OCI-LY3 (cell line): ENCODE results near the gene PRRC2A.
"Not testable (repeated sequence)": the region's sequence is repeated elsewhere in the genome, so short reads cannot be mapped to it uniquely, and the experiment has no call there.

Experiments
- H2AFZ ChIP-seq: fragments of 200-600, 300-600 bp; shearing (Covaris generic); 2 replicates; pipeline ENCODE4 v1.6.0; 2014; ENCODE audit warnings: antibody characterized with exemption, low read depth, low read length
- H3K27ac ChIP-seq: fragments of 200-600, 300-600 bp; sonication (generic); 2 replicates; pipeline ENCODE4 v1.5.1; 2014; ENCODE audit warnings: mild to moderate bottlenecking, low read length, moderate library complexity, mixed read lengths
- H3K27me3 ChIP-seq: fragments of 200-600, 300-600 bp; sonication (generic); 2 replicates; pipeline ENCODE4 v1.6.1; 2014; ENCODE audit warnings: low read depth, low read length, mixed read lengths
- H3K36me3 ChIP-seq: fragments of 200-600, 300-600 bp; sonication (generic); replicated peaks from 2 replicates; pipeline ENCODE3; 2014; ENCODE audit warnings: low read depth, low read length, mixed read lengths
- H3K4me1 ChIP-seq: fragments of 300-600, 200-600 bp; sonication (generic); 2 replicates; pipeline ENCODE4 v1.6.1; 2014; ENCODE audit warnings: low read length, mixed read lengths
- H3K4me2 ChIP-seq: fragments of 200-600, 300-600 bp; sonication (generic); 2 replicates; pipeline ENCODE4 v1.6.1; 2014; ENCODE audit warnings: low read length, mixed read lengths
- H3K4me3 ChIP-seq: fragments of 300-600, 200-600 bp; sonication (generic); 2 replicates; pipeline ENCODE4 v1.5.1; 2014; ENCODE audit warnings: antibody characterized with exemption, mild to moderate bottlenecking, low read length, moderate library complexity
- H3K79me2 ChIP-seq: fragments of 300-600, 200-600 bp; shearing (Covaris generic); 2 replicates; pipeline ENCODE4 v1.6.1; 2014; ENCODE audit warnings: mild to moderate bottlenecking, low read length, mixed read lengths
- H3K9ac ChIP-seq: fragments of 300-600, 200-600 bp; shearing (Covaris generic); 2 replicates; pipeline ENCODE4 v1.6.0; 2014; ENCODE audit warnings: mild to moderate bottlenecking, low read length, moderate library complexity
- H3K9me3 ChIP-seq: fragments of 200-600, 300-600 bp; shearing (Covaris generic); 2 replicates; pipeline ENCODE4 v1.6.1; 2014; ENCODE audit warnings: low read length, mixed read lengths; ENCODE audit not compliant: insufficient read depth
- H4K20me1 ChIP-seq: fragments of 200-600, 300-600 bp; sonication (generic); 2 replicates; pipeline ENCODE4 v1.6.1; 2016; ENCODE audit warnings: low read length, mixed read lengths; ENCODE audit not compliant: insufficient read depth
- EZH2phosphoT487 ChIP-seq: fragments of 200-600 bp; shearing (Covaris generic); IDR thresholded peaks from 2 replicates; pipeline ENCODE4 v1.6.1; 2018; ENCODE audit warnings: antibody characterized with exemption, mixed run types, low read depth
- TF ChIP-seq, protein P1 (sequence below): fragments of 200-600, 300-600 bp; sonication (generic); IDR thresholded peaks from 2 replicates; pipeline ENCODE4 v1.5.1; 2014; ENCODE audit warnings: antibody characterized with exemption, low read length, low read depth

PRRC2A gene

GRCh38 chr6:31586599-31587281 is 33.8 kb upstream of the PRRC2A start:
- Histone ChIP-seq H3K27me3 (no peaks in the 10 kb centered on the region), H3K79me2 (peaks cover 19% of the 10 kb centered on the region), H3K27ac (peak overlapping the region; percentile 82), H4K20me1 (no peaks in the 10 kb centered on the region), H3K4me1 (peaks cover 49% of the 10 kb centered on the region), H2AFZ (no peak overlapping the region), H3K4me2 (peak overlapping the region; percentile 61), H3K4me3 (no peak overlapping the region), H3K36me3 (peaks cover 4% of the 10 kb centered on the region), H3K9me3 (no peaks in the 10 kb centered on the region), H3K9ac (peak overlapping the region; percentile 52; the same call in 1 of the 2 replicates)
- TF ChIP-seq EZH2phosphoT487, result no peak
- TF ChIP-seq, protein P1, sequence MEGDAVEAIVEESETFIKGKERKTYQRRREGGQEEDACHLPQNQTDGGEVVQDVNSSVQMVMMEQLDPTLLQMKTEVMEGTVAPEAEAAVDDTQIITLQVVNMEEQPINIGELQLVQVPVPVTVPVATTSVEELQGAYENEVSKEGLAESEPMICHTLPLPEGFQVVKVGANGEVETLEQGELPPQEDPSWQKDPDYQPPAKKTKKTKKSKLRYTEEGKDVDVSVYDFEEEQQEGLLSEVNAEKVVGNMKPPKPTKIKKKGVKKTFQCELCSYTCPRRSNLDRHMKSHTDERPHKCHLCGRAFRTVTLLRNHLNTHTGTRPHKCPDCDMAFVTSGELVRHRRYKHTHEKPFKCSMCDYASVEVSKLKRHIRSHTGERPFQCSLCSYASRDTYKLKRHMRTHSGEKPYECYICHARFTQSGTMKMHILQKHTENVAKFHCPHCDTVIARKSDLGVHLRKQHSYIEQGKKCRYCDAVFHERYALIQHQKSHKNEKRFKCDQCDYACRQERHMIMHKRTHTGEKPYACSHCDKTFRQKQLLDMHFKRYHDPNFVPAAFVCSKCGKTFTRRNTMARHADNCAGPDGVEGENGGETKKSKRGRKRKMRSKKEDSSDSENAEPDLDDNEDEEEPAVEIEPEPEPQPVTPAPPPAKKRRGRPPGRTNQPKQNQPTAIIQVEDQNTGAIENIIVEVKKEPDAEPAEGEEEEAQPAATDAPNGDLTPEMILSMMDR, result no peak

DNA sequence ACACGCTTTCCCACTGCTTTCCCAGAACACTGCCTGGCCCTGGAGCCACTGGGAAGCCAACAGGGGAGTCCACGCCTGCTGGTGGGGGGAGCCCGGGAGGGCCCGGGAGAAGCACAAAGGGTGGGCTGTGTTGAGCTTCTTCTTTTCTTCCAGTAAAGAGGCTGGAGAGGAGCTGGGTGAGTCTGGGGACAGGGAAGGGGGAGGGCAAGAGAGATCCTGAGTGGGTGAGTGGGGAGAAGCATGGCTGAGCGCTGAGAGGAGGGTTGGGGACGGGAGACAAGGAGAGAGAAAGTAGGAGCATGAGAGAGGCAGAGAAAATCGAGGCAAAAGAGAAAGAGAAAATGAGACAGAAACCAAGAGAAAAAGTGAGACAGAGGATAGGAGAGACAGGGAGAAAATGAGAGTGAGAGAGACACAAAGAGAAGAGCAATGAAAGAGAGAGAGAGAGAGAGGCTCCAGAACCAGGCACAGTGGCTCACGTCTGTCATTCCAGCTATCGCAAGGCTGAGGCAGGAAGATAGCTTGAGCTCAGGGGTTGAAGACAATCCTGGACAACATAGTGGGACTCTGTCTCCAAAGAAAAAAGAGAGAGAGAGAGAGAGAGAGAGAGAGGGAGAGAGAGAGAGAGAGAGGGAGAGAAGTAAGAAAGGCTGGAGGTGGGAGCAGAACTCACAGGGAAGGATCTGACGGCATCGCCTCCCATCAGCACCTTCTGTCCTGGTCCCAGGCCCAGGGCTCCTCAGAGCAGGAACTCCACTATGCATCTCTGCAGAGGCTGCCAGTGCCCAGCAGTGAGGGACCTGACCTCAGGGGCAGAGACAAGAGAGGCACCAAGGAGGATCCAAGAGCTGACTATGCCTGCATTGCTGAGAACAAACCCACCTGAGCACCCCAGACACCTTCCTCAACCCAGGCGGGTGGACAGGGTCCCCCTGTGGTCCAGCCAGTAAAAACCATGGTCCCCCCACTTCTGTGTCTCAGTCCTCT is 32.4 kb upstream of the PRRC2A start:
- no peak overlapping the region for H3K27ac ChIP-seq
- peaks cover 6% of the 10 kb centered on the region for H3K79me2 ChIP-seq

GRCh38 chr6:31588871-31589650 is 31.5 kb upstream of the PRRC2A start:
- Histone ChIP-seq H2AFZ (no peak overlapping the region), H3K4me1 (peaks cover 37% of the 10 kb centered on the region), H3K27me3 (no peaks in the 10 kb centered on the region), H3K4me3 (no peak overlapping the region), H3K9ac (no peak overlapping the region), H3K27ac (no peak overlapping the region), H4K20me1 (no peaks in the 10 kb centered on the region), H3K36me3 (no peaks in the 10 kb centered on the region), H3K9me3 (no peaks in the 10 kb centered on the region), H3K79me2 (peaks cover under 1% of the 10 kb centered on the region; the same call in 1 of the 2 replicates), H3K4me2 (no peak overlapping the region)
- TF ChIP-seq, protein P1, result no peak
- no peak for TF ChIP-seq EZH2phosphoT487

More for the DNA sequence above, 32.4 kb upstream of the PRRC2A start:
- Histone ChIP-seq H3K9me3 (no peaks in the 10 kb centered on the region), H3K9ac (no peak overlapping the region; the same call in 1 of the 2 replicates), H3K4me3 (no peak overlapping the region), H3K27me3 (no peaks in the 10 kb centered on the region), H4K20me1 (no peaks in the 10 kb centered on the region), H3K36me3 (no peaks in the 10 kb centered on the region), H3K4me2 (no peak overlapping the region; the same call in 1 of the 2 replicates), H3K4me1 (peaks cover 38% of the 10 kb centered on the region), H2AFZ (no peak overlapping the region)
- TF ChIP-seq, protein P1, result no peak
- TF ChIP-seq EZH2phosphoT487, result no peak

DNA sequence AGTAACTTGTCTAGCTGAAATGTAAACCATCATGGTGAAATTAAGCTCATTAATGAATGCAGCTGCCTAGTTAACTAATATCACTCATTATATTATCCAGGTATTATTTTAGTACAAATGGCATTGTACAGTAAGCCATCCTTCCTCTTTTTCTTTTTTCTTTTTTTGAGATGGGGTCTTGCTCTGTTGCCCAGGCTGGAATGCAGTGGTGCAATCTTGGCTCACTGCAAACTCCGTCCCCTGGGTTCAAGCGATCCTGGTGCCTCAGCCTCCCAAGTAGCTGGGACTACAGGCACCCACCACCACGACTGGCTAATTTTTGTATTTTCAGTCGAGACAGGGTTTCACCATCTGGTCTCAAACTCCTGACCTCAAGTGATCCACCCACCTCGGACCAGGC is 29.8 kb upstream of the PRRC2A start:
- H4K20me1 ChIP-seq, H3K9me3 ChIP-seq, H2AFZ ChIP-seq, H3K27me3 ChIP-seq, H3K4me3 ChIP-seq, H3K36me3 ChIP-seq, H3K27ac ChIP-seq, H3K4me2 ChIP-seq, H3K9ac ChIP-seq, H3K79me2 ChIP-seq: not testable (repeated sequence)
- H3K4me1 ChIP-seq, result peaks cover 23% of the 10 kb centered on the region
